Gastrocnemius medialis (tissue), 4 donors: ENCODE data around the gene TRAPPC3.

Experiments used
- CTCF ChIP-seq, 5 experiments: fragments of 450-650 bp in 3 of 5; fragments of 200-600 bp in 2 of 5; sonication (generic) in 2 of 5; IDR thresholded peaks in 4 of 5; conservative IDR thresholded peaks in 1 of 5; 1 replicate in 4 of 5; 2 replicates in 1 of 5; pipeline ENCODE4 v1.5.1; 2016 to 2019; ENCODE audit warnings: antibody characterized with exemption in 5 of 5, mild to moderate bottlenecking in 3 of 5, moderate library complexity in 3 of 5
- POLR2A ChIP-seq, 2 donors: fragments of 450-650 bp; IDR thresholded peaks; one replicate each; pipeline ENCODE4 v1.6.1; 2017; ENCODE audit warnings: antibody characterized with exemption in 2 of 2, mild to moderate bottlenecking in 2 of 2, moderate library complexity in 2 of 2

DNA sequence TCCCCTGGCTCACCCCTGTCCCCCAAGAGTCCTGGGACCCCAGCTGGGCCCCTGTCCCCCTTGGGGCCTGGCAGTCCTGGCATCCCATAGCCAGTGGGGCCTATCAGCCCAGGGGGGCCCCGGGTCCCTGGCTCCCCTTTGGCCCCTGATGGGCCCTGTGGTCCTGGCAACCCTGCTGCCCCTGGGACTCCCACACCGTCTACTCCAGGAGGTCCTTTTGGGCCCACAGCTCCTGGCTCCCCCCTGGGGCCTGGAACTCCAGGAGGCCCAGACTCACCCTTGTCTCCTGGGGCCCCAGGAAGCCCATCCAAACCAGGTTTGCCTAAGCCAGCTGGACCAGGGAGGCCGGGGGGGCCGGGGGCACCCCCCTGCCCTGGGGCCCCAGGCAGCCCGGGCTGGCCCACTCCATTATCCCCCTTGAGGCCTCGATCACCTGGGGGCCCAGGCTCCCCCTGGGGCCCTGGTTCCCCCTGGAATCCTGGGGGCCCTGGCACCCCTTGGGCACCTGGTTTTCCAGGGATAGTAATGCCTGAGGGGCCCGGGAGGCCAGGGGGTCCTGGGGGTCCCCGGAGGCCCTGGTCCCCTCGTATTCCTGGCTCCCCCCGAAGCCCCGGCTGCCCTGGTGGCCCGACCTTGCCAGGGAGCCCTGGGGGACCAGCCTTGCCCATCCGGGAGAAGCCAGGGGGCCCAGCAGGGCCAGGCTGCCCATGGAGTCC lies 50.5 kb downstream of the TRAPPC3 start:
- TF ChIP-seq POLR2A (IDR thresholded peaks at IDR 0.05): no peak
- no peak for TF ChIP-seq CTCF (IDR thresholded peaks at IDR 0.05 in 4 of 5, conservative IDR thresholded peaks at IDR 0.05 in 1 of 5)
